Measurements from ENCODE around the gene VSTM2B.
"Not testable (repeated sequence)": the region's sequence is repeated elsewhere in the genome, so short reads cannot be mapped to it uniquely, and the experiment has no call there.

The VSTM2B gene

GRCh38 chr19:29531458-29532025 lies 5.7 kb downstream of the VSTM2B start:
- no peak for DNase-seq

GRCh38 chr19:29532097-29532496 lies 6.3 kb downstream of the VSTM2B start:
- no peak for DNase-seq

GRCh38 chr19:29532956-29533355 lies 7.2 kb downstream of the VSTM2B start:
- no peak for DNase-seq

- DNase-seq: no peak
Observed at GRCh38 chr19:29533578-29534544, 8.1 kb downstream of the VSTM2B start.

GRCh38 chr19:29535214-29535831 lies 9.5 kb downstream of the VSTM2B start:
- DNase-seq: no peak

- no peak for DNase-seq
Observed at GRCh38 chr19:29535984-29536508, 10.3 kb downstream of the VSTM2B start.

- DNase-seq: no peak
Observed at GRCh38 chr19:29537181-29537580, 11.4 kb downstream of the VSTM2B start.

GRCh38 chr19:29537601-29538000 lies 11.8 kb downstream of the VSTM2B start:
- no peak for DNase-seq

GRCh38 chr19:29538146-29538545 lies 12.4 kb downstream of the VSTM2B start:
- no peak for DNase-seq

GRCh38 chr19:29538651-29539050 lies 12.9 kb downstream of the VSTM2B start:
- DNase-seq: no peak

GRCh38 chr19:29539131-29539530 lies 13.3 kb downstream of the VSTM2B start:
- DNase-seq: no peak

- no peak for DNase-seq
Observed at GRCh38 chr19:29539670-29540069, 13.9 kb downstream of the VSTM2B start.

- DNase-seq: no peak
Observed at GRCh38 chr19:29540114-29540513, 14.3 kb downstream of the VSTM2B start.

- DNase-seq: no peak
Observed at GRCh38 chr19:29541473-29542253, 15.9 kb downstream of the VSTM2B start.

GRCh38 chr19:29542327-29542726 lies 16.5 kb downstream of the VSTM2B start:
- DNase-seq: no peak

- DNase-seq: no peak
Observed at GRCh38 chr19:29542776-29543175, 17.0 kb downstream of the VSTM2B start.

- DNase-seq: no peak
Observed at GRCh38 chr19:29543381-29543780, 17.6 kb downstream of the VSTM2B start.

GRCh38 chr19:29544656-29545360 lies 19.0 kb downstream of the VSTM2B start:
- no peak for DNase-seq

GRCh38 chr19:29545447-29545846 lies 19.7 kb downstream of the VSTM2B start:
- not testable (repeated sequence) for DNase-seq

GRCh38 chr19:29545866-29546582 lies 20.2 kb downstream of the VSTM2B start:
- DNase-seq: no peak

- DNase-seq: no peak
Observed at GRCh38 chr19:29546583-29547190, 20.9 kb downstream of the VSTM2B start.
